ENCODE data around the gene COL27A1. TPM values are rescaled to one million over a fixed set of nuclear protein-coding genes. Genes with fewer than 3 reads are reported as not detected.

COL27A1 gene
- polyA plus RNA-seq, 1 donor (not counting 4 experiments of a cell fraction or from before 2014, with no cell fraction given) = 14.0 TPM

GRCh38 chr9:114345493-114346065 lies 190.2 kb downstream of the COL27A1 start:
- no peak overlapping the region for H3K9ac ChIP-seq (ENCODE audit: control insufficient read depth, extremely low read depth, insufficient read depth, low read length)

GRCh38 chr9:114346146-114346545 lies 190.8 kb downstream of the COL27A1 start:
- Histone ChIP-seq H3K4me3 (ENCODE audit: control insufficient read depth in 2 of 3, extremely low read depth in 1 of 3, insufficient read depth in 2 of 3, low read depth in 1 of 3, low read length in 3 of 3) (no peak overlapping the region), H2AFZ (ENCODE audit: control insufficient read depth, low read length) (no peak overlapping the region), H3K79me2 (ENCODE audit: control insufficient read depth, insufficient read depth, low read length) (no peaks in the 10 kb centered on the region), H4K20me1 (ENCODE audit: control insufficient read depth, extremely low read depth, insufficient read depth, low read length) (no peaks in the 10 kb centered on the region), H3K27ac (ENCODE audit: control insufficient read depth, insufficient read depth, low read length) (no peak overlapping the region), H3K9me3 (ENCODE audit: control insufficient read depth, low read depth, low read length) (no peaks in the 10 kb centered on the region), H3K27me3 (ENCODE audit: control insufficient read depth, extremely low read depth, insufficient read depth, low read length) (no peaks in the 10 kb centered on the region), H3K4me1 (ENCODE audit: control insufficient read depth, extremely low read depth, insufficient read depth, low read length) (peaks cover 25% of the 10 kb centered on the region), H3K36me3 (ENCODE audit: control insufficient read depth in 2 of 2, extremely low read depth in 1 of 2, insufficient read depth in 2 of 2, low read length in 2 of 2) (peaks cover 5 to 10% of the 10 kb centered on the region in 2 experiments), H3K9ac (ENCODE audit: control insufficient read depth, extremely low read depth, insufficient read depth, low read length) (no peak overlapping the region), H3K4me2 (ENCODE audit: control insufficient read depth, extremely low read depth, insufficient read depth, low read depth, low read length) (no peak overlapping the region), H3K9me1 (ENCODE audit: control insufficient read depth, extremely low read depth, insufficient read depth, low read length) (peaks cover 2% of the 10 kb centered on the region)
- no peak for TF ChIP-seq CTCF (optimal IDR thresholded peaks at IDR 0.05 in 1 of 3, IDR thresholded peaks at IDR 0.05 in 1 of 3, conservative IDR thresholded peaks at IDR 0.05 in 1 of 3; ENCODE audit: extremely low read depth in 1 of 3, insufficient read depth in 2 of 3, low read length in 3 of 3)
- TF ChIP-seq EZH2 (IDR thresholded peaks at IDR 0.05; ENCODE audit: low read length) = no peak
- no peak for DNase-seq (ENCODE audit: low read depth, low spot score)
- dilution Hi-C loops (cut with MboI; ENCODE audit: extremely low pct_ligation_motif_present, low sequenced_read_pairs) = no loop called here
- FAIRE-seq = no peak

More at GRCh38 chr9:114345493-114346065, 190.2 kb downstream of the COL27A1 start:
- dilution Hi-C loops (cut with MboI; ENCODE audit: extremely low pct_ligation_motif_present, low sequenced_read_pairs) = no loop called here
- H3K4me1 ChIP-seq (ENCODE audit: control insufficient read depth, extremely low read depth, insufficient read depth, low read length) = peaks cover 25% of the 10 kb centered on the region
- no peaks in the 10 kb centered on the region for H3K9me3 ChIP-seq (ENCODE audit: control insufficient read depth, low read depth, low read length)
- H3K79me2 ChIP-seq (ENCODE audit: control insufficient read depth, insufficient read depth, low read length) = no peaks in the 10 kb centered on the region
- peaks cover 5 to 10% of the 10 kb centered on the region in 2 experiments for H3K36me3 ChIP-seq (ENCODE audit: control insufficient read depth in 2 of 2, extremely low read depth in 1 of 2, insufficient read depth in 2 of 2, low read length in 2 of 2)
- FAIRE-seq = no peak
- TF ChIP-seq EZH2 (IDR thresholded peaks at IDR 0.05; ENCODE audit: low read length) (no peak), CTCF (optimal IDR thresholded peaks at IDR 0.05 in 1 of 3, IDR thresholded peaks at IDR 0.05 in 1 of 3, conservative IDR thresholded peaks at IDR 0.05 in 1 of 3; ENCODE audit: extremely low read depth in 1 of 3, insufficient read depth in 2 of 3, low read length in 3 of 3) (no peak)
- peaks cover 2% of the 10 kb centered on the region for H3K9me1 ChIP-seq (ENCODE audit: control insufficient read depth, extremely low read depth, insufficient read depth, low read length)
- no peak overlapping the region for H3K4me2 ChIP-seq (ENCODE audit: control insufficient read depth, extremely low read depth, insufficient read depth, low read depth, low read length)
- H2AFZ ChIP-seq (ENCODE audit: control insufficient read depth, low read length) = no peak overlapping the region
- H4K20me1 ChIP-seq (ENCODE audit: control insufficient read depth, extremely low read depth, insufficient read depth, low read length) = no peaks in the 10 kb centered on the region
- no peak overlapping the region for H3K4me3 ChIP-seq (ENCODE audit: control insufficient read depth in 2 of 3, extremely low read depth in 1 of 3, insufficient read depth in 2 of 3, low read depth in 1 of 3, low read length in 3 of 3)
- H3K27ac ChIP-seq (ENCODE audit: control insufficient read depth, insufficient read depth, low read length) = no peak overlapping the region
- H3K27me3 ChIP-seq (ENCODE audit: control insufficient read depth, extremely low read depth, insufficient read depth, low read length) = no peaks in the 10 kb centered on the region
- DNase-seq (ENCODE audit: low read depth, low spot score) = no peak

Measured in keratinocyte (primary cell).